Fibroblast of skin of left quadriceps (primary cell): Measurements from ENCODE around the gene MT2A.
"Not testable (repeated sequence)": the region's sequence is repeated elsewhere in the genome, so short reads cannot be mapped to it uniquely, and the experiment has no call there.

ENCODE experiments used
- DNase-seq, 2 experiments: peaks; one replicate each; pipeline ENCODE4 v3.0.0-alpha.2; 2013; ENCODE audit warnings: low read depth in 2 of 2

MT2A gene

GRCh38 chr16:56621665-56622445 is 13.5 kb downstream of the MT2A start:
- not testable (repeated sequence) for DNase-seq

- DNase-seq = not testable (repeated sequence)
Observed at GRCh38 chr16:56623184-56623583, 14.8 kb downstream of the MT2A start.

GRCh38 chr16:56623637-56624036 is 15.3 kb downstream of the MT2A start:
- no peak for DNase-seq

GRCh38 chr16:56625140-56625942 is 17.0 kb downstream of the MT2A start, which contains the start of gene MT1E:
Gene MT1E, plus strand, starts transcription at chr16:56625781. Its CDS starts 71 bp downstream, at chr16:56625852.
- DNase-seq = peak; percentile 61 to 63

GRCh38 chr16:56625943-56626654 is 17.7 kb downstream of the MT2A start:
- no peak for DNase-seq

- DNase-seq = no peak
Observed at GRCh38 chr16:56626685-56627084, 18.3 kb downstream of the MT2A start.

- no peak for DNase-seq
Observed at GRCh38 chr16:56628486-56629350, 20.3 kb downstream of the MT2A start.

- no peak for DNase-seq
Observed at GRCh38 chr16:56629531-56629930, 21.1 kb downstream of the MT2A start.

- no peak for DNase-seq
Observed at GRCh38 chr16:56630134-56630533, 21.8 kb downstream of the MT2A start.

GRCh38 chr16:56631197-56631596 is 22.8 kb downstream of the MT2A start:
- DNase-seq = no peak

- no peak for DNase-seq
Observed at GRCh38 chr16:56631832-56632155, 23.4 kb downstream of the MT2A start.

- DNase-seq = no peak
Observed at GRCh38 chr16:56632156-56632847, 23.9 kb downstream of the MT2A start, which contains the start of gene MT1M. Gene MT1M, plus strand, starts transcription at chr16:56632659. Its CDS starts 73 bp downstream, at chr16:56632732.

- DNase-seq = no peak
Observed at GRCh38 chr16:56632848-56633365, 24.5 kb downstream of the MT2A start.

- DNase-seq = no peak
Observed at GRCh38 chr16:56633535-56633934, 25.2 kb downstream of the MT2A start.

GRCh38 chr16:56634715-56635440 is 26.5 kb downstream of the MT2A start:
- DNase-seq = no peak

- DNase-seq = no peak
Observed at GRCh38 chr16:56635441-56635967, 27.1 kb downstream of the MT2A start.

- DNase-seq = no peak
Observed at GRCh38 chr16:56636616-56637413, 28.4 kb downstream of the MT2A start.
